GM18508 (cell line): Measurements from ENCODE around the gene KLF7.

ENCODE experiments used
- ATAC-seq: cut with Tn5 transposase; IDR thresholded peaks from one replicate; pipeline ENCODE4 v1.9.1; 2021; ENCODE audit warnings: moderate number of reproducible peaks; ENCODE audit not compliant: insufficient read depth, unreplicated experiment

Gene KLF7

DNA sequence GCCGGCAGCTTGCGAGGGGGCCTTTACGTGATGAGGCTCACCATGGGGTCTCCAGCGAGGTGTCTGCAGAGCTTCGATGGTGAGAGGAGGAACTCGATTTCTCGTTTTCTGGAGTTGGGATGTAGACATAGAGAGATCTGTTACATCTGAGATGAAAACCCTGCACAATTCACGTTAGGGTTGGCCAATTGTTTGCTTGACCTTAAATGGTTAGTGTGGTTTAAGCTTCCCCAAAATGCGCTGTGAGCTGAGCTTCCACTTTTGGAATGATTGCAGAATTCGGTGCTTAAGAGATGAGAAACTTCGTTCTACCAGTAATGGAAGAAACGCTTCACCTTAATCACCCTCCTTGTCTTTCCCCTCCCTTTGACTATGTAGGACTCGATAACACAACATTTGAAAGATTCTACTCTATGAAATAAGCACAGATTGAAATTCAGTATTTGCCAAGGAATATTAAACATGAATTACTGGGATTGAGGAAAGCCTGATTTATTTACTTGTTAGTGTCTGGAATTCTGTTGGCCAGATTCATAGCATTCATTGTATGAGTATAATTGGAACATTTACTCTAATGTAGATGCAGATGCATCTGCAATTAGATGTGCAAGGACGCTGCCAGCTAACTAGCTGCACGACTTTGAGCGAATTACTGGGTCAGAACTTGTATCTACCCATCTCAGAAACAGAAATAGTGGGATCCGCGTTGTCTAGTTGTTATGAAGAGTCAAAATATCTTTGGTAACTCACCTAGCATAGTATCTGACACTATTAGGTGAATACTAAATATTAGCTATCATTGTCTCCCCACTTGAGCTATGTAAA lies 1.6 kb upstream of the KLF7 start:
- ATAC-seq: peak; percentile 0

DNA sequence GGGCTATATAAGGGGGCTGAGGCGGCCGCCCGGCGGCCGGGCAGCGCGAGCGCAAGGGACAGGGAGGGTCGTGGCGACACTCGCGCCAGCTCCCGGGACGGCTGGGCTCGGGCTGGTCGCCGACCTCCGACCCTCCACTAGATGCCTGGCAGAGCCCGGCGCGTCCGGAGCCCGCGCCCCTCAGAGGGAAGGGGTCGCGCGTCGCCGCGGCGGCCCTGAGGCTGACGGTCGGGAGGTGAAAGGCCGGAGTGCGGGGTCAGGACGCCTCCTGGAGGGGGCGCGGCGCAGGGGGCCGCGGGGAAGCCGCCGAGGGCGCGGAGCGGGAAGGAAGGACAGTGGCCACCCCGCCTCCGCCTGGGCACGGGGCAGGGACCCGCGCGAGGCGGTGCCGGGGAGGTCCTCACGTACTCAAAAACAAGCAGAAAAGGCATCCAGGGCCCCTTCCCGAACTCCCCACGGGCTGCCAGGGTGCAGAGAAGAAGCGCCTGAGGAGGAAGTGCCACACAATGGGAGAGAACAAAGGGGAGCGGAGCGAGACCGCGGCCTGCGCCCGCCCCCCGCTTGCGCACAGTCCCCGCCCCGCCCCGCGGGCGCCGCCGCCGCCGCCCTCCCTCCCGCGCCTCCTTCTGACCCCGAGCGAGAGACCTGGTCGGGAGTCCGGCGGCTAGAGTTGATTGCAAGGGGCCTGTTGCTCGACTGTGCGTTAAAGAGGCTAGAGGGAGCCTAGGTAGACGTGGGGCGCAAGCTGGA lies 776 bp upstream of the KLF7 start:
- ATAC-seq: peak; percentile 18

GRCh38 chr2:207166039-207166348 lies 246 bp upstream of the KLF7 start:
- peak; percentile 90 for ATAC-seq

DNA sequence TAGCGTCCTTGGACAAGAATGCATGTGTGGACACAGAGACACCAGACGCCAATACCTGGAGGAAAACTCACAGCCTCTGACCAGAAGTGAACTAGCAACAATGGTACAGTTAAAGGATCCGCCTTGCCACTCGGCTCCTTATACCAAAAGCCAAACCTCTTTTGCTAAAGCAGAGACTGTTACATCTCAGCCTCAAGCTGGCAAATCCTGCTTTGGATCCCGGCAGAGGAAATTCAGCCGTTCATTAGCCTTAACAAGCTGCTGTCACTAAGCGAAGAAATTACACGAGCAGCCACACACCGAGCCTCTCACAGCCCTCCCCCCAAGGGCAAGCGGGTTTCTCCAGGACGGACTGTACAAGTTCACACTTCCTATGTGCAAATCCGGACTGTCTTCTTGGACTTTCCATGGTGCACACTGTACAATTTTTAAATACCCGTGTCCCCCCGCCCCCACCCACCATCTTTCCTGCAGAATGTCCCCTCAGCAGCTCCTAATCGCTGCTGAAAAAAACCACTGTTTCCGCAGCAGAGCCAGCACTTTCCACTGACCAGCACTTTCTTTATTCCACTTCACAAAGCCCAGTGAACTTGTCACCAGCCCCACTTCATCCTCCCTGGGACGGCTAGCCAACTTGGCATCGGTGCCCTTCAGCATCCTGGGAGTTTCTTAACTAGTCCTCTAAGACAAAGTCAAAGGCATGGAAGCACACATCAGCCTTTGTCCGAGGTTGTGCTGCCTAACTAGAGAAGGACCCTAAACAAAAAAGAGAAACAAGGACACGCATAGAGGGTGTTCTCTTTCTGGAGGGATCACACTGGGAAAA lies 1.5 kb downstream of the KLF7 start:
- no peak for ATAC-seq

GRCh38 chr2:207163756-207164005 lies 2.1 kb downstream of the KLF7 start:
- no peak for ATAC-seq

GRCh38 chr2:207163053-207163755 lies 2.5 kb downstream of the KLF7 start:
- ATAC-seq: no peak

- no peak for ATAC-seq
These were observed 3.4 kb downstream of the KLF7 start for GRCh38 chr2:207162316-207162715.

GRCh38 chr2:207161247-207162123 lies 4.3 kb downstream of the KLF7 start:
- ATAC-seq: no peak

DNA sequence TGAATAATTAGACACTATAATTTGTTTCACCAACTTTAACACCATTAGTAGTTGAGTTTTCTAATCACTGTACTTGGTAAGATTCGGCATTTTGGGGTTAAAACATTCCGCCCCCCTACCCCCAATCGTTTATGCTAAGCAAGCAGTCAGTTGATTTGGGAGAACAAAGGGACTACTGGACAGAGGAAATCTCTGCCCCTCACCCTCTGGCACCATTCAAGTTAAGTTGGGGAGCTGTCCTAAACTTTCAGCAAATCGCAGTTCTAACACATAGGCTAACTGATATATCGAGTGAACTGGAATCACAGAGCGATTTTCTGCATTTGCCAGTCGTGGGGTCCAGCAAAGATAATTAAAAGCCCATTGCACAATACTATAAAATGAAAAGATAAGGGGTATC lies 5.6 kb downstream of the KLF7 start:
- no peak for ATAC-seq

DNA sequence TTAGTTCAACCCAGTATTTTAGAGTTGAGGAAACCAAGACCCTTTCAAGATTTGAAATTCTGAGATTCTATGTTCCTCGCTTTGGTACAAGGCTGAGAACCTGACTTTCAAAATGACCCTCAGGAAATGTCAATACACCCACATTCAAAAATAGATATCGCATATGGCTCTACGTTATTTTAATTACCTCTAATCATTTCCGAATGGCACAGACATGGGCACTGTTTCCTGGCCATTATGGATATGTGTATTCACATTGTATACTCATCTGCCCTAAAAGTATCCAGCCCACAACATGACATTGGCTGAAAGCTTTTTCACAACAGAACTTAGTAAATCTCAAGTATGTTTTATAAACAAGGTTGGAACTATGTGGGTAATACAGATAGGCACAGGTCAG lies 6.7 kb downstream of the KLF7 start:
- ATAC-seq: no peak

DNA sequence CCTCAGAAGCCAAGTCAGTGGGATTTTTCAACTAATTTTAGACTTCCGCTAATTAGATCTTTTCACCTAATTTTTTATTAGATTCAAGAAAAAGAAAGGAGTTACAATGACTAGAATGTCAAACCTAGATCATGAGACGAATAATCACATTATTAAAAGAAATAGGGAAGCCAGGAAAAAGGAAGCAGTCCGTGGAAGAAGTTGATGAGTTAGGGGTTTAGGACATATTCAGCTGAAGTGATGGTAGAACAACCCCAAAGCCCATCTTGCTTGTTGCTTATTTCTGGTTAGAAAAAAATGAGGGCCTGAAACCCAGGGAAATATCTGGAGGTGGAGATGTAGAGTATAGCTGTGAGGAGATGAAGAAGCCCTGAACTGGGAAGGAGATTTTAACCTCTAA lies 8.0 kb downstream of the KLF7 start:
- no peak for ATAC-seq

GRCh38 chr2:207157162-207157481 lies 8.6 kb downstream of the KLF7 start:
- no peak for ATAC-seq

- peak; percentile 82 for ATAC-seq
These were observed 9.1 kb downstream of the KLF7 start for GRCh38 chr2:207156451-207157161.

GRCh38 chr2:207155516-207156444 lies 10.0 kb downstream of the KLF7 start:
- no peak for ATAC-seq

GRCh38 chr2:207154556-207155510 lies 10.9 kb downstream of the KLF7 start:
- no peak for ATAC-seq

DNA sequence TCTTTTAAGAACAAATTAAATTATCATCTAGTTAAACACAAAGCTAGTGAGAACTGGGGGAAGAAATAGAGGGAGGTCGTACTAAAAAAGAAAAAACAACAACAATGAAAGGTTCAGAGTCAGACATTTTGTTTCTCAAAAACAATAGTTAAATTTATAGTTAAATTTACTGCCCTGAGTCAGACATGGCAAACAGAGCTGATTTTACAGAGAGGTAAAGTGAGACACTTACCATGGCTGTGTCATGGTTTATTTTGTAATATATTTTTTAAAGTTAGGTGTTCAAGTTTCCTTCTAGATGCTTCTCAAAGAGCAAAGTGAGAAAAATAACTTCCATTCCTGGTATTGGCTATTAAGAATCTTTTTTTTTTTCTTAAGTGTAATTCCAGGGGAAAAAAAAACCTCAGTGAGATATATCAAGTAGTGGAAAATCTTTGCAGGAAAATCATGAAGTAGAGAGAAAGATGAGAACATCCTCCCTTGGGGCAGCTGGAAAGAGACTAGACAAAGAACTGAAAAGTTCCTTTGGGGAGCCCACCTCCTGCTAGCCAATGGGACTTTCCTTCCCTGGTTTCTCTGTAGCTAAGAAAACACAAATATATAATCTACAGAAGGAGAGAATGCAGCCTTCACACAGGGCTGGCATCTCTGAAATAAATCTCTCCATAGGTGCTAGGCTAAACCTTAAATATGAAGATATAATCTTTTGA lies 12.3 kb downstream of the KLF7 start:
- no peak for ATAC-seq

GRCh38 chr2:207151048-207151447 lies 14.7 kb downstream of the KLF7 start:
- ATAC-seq: no peak
